Measurements from ENCODE around the gene RACGAP1.
A peak's percentile ranks its signal among the peaks of the same experiment; 100 is the strongest.

Gene RACGAP1

GRCh38 chr12:50056639-50056976 is 31.3 kb upstream of the RACGAP1 start:
- no peak for DNase-seq (ENCODE audit: low read depth in 2 of 2, low spot score in 1 of 2)

- DNase-seq (ENCODE audit: low read depth in 2 of 2, low spot score in 1 of 2) = peak in 1 of 2 donors; percentile 18
These were observed 30.7 kb upstream of the RACGAP1 start for GRCh38 chr12:50055831-50056638.

DNA sequence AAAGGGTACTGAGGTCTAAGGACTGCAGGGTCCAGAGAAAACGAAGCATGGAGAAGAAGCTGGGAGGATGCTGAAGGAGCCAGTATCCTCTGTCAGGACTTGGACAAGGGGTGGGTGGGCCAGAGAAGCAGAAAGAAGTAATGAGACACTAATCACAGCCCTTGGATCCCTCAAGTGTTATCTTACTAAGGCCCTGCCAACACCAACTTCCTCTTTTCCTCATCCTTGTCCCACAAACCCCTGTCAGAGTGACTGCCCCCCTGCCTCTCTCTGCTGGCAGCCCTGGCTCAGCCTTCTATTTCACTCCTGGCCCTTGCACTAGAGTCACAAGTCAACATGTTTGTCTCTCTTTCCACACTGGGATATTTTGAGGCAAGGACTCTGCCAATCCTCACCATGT is 28.3 kb upstream of the RACGAP1 start:
- DNase-seq (ENCODE audit: low read depth in 2 of 2, low spot score in 1 of 2) = no peak

GRCh38 chr12:50052964-50053363 is 27.7 kb upstream of the RACGAP1 start:
- no peak for DNase-seq (ENCODE audit: low read depth in 2 of 2, low spot score in 1 of 2)

GRCh38 chr12:50052544-50052943 is 27.2 kb upstream of the RACGAP1 start:
- DNase-seq (ENCODE audit: low read depth in 2 of 2, low spot score in 1 of 2) = no peak

GRCh38 chr12:50051101-50051806 is 26.0 kb upstream of the RACGAP1 start:
- DNase-seq (ENCODE audit: low read depth in 2 of 2, low spot score in 1 of 2) = no peak

DNA sequence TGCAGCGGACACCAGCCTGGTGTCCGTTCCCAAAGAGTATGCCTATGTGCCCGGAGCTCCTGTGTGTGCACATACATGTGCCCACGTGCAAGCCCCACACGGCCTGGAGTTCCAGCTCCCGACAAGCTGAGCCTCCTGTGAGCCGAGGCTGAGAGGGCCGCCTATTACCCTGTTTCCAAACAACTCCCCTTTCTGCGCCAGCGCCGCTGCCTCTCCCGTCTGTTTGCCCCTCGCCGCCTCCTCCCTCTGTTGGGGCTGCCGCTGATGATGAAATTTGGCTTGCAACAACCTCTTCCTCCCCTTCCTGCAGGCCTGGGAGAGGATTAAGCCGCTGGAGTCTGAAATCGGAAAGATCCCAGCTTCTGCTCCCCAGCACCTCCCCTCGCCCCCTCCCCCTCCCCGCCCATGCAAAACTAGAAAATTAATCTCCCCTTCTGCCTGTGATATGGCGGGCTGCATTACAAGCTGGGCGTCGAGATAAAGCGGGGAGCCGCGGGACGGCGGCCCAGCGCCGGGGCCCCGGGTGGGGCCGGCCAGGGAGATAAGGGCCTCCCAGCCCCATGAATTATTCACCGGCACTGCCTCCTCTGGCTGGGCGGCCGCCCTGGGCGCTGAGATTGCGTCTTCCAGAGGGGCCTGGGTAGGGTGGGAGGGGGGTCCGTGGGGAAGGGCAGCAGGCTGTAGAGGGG is 25.3 kb upstream of the RACGAP1 start:
- no peak for DNase-seq (ENCODE audit: low read depth in 2 of 2, low spot score in 1 of 2)

DNA sequence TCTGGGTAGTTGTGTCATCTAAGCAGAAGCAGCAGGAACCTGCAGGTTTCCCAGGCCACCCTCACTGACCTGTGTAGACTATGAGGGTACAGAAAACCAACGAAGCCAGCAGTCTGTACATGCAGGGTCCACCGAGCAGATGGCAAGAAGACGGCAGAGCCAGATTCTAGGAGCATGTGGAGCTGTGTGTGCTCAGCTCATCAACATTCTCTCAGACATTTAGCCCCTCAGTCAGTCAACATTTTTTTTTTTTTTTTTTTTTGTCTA is 24.8 kb upstream of the RACGAP1 start:
- DNase-seq (ENCODE audit: low read depth in 2 of 2, low spot score in 1 of 2) = no peak

DNA sequence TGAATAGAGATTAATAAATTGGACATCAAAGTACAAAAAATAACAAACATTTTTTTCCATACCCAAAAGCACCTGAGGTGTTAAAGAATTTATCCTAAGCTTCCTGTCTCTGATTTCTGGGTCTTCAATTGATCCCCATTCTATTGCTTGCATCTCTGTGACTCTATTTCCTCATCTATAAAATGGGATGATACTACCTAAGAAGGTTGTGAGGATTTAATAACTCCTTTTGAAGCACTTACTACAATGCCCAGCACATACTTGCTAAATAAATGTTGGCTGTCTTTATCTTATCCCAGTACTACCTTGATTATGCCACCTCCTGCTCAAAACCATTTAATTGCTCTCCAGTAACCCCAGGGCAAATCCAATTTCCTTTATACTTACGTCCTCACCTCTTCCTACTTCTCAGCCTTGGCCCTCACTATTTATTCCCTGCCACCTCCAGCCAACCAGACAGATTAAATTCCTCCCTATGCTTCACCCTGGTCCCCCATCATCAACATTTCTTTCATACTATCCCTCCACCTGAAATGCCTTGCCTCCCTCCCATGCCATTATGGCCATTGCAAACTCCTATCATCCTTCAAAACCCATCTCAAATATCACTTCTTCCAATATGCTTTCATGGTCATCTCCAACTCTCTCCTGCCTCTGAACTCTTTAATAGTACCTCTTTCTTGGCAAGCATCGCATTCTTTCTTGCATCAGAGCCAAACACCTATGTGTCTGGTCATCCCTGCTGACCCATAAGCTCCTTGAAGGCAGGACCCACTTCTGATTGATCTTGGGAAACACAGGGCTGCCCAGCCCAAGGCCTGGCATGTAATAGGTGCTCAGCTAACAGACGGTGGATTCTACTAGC is 24.2 kb upstream of the RACGAP1 start:
- DNase-seq (ENCODE audit: low read depth in 2 of 2, low spot score in 1 of 2) = no peak

GRCh38 chr12:50047693-50048250 is 22.5 kb upstream of the RACGAP1 start:
- DNase-seq (ENCODE audit: low read depth in 2 of 2, low spot score in 1 of 2) = no peak

- DNase-seq (ENCODE audit: low read depth in 2 of 2, low spot score in 1 of 2) = no peak
These were observed 18.6 kb upstream of the RACGAP1 start for GRCh38 chr12:50043854-50044253.

DNA sequence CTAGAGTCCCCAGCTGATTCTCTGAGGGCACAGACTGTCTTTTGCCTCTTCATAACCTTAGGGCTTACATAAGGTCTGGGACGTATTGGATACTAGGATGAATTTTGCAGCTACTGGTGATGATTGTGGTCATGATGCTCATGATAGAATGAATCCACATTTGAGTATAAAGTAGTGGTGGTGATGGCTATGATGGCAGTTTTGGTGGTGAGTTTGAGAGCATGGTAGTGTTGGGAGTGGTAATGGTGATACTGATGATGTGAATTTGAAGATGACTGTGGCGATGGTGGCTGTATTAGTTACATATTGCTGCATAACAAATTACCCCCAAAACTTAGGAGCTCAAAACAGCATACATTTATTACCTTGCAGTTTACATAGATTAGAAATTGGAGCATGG is 18.0 kb upstream of the RACGAP1 start:
- DNase-seq (ENCODE audit: low read depth in 2 of 2, low spot score in 1 of 2) = no peak

DNA sequence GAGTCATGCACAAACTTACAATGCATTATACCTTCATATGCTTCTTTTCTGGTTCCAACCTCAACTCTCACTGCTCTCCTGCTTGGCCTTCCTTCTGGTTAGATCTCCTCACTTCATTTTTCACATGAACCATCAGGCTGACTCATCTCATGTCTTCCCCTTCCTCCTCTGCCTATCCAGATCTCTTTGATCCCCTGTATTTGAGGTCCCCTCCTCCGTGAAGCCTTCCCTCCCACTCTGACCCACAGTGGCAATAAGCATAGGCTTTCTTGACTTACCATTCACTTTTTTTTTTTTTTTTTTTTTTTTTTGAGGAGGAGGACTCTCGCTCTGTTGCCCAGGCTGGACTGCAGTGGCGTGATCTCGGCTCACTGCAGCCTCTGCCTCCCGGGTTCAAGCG is 17.4 kb upstream of the RACGAP1 start:
- DNase-seq (ENCODE audit: low read depth in 2 of 2, low spot score in 1 of 2) = no peak

GRCh38 chr12:50041962-50042361 is 16.7 kb upstream of the RACGAP1 start:
- no peak for DNase-seq (ENCODE audit: low read depth in 2 of 2, low spot score in 1 of 2)

DNA sequence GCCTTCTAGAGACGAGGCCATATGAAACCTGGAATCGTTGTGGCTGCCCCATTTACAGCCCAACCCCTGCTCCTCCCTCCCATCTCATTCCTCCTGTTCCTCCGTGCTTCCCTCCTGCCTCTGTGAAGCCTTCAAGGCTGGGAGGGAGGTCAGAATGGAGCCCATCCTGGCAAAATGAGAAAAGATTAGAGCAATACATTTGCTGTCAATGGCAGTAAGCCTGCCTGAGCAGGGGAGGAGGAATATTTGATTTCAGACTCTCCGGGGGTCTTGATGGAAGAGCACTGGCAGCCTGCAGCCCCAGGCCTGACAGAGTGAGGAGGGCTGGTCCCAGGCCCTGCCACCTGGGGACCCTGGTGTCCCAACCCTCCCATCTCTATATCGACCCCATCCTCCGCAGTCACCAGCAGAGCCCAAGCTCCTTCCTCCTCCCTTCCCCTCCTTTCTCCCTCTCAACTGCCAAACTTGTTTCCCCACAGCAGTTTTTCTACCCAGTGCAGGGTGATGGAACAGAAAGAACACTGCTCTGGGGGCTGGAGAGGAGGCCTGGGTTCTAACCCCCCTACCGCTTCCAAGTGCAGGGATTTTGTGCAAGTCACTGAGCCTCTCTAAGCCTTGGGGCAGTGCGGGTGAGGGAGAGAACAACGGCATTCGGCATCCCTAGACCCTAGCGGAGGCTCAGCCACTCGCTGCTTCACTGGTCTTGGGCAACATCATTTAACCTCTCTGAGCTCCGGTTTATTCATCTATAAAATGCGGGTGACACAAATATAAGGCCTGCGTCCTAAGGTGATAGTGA is 16.0 kb upstream of the RACGAP1 start:
- DNase-seq (ENCODE audit: low read depth in 2 of 2, low spot score in 1 of 2) = no peak

- no peak for DNase-seq (ENCODE audit: low read depth in 2 of 2, low spot score in 1 of 2)
These were observed 15.4 kb upstream of the RACGAP1 start for GRCh38 chr12:50040657-50041056.

- DNase-seq (ENCODE audit: low read depth in 2 of 2, low spot score in 1 of 2) = peak; percentile 68 to 89
These were observed 14.0 kb upstream of the RACGAP1 start for GRCh38 chr12:50039151-50039835.

- DNase-seq (ENCODE audit: low read depth in 2 of 2, low spot score in 1 of 2) = no peak
These were observed 13.0 kb upstream of the RACGAP1 start for GRCh38 chr12:50038336-50038735.

DNA sequence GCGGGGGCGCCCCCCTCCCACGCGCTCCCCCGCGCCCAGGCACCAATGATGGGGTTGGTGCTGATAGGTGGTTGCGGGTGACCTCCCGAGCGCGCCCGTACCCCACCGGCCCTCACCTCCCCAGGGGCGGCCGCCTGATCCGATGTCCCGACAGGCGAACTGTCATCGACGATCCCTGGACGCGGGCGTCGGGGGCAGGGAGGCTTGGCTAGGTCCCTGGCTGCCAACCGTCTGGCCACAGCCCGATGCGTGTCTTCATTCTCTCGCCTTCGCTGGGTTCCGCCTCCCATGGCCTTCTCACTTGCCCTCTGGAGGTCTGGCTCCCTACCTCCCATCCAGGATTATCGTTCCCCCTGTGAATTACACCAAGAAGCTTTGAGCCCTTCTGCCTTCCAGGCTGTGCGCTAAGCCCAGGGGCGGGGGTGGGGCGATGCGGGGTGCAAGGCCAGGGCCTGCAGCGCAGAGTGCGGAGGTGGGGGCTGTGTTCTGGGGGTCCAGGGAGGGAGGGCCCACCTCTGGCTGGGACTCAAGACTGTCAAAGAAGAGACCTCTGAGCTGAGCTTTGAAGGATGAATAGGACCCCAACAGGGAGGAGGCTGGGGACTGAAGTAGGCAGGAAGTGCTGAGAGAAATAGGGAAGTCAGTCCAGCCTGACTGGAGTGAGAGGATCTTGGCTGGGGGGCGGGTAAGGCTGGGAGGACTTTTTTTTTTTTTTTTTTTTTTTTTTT is 7.7 kb upstream of the RACGAP1 start:
- no peak for DNase-seq (ENCODE audit: low read depth in 2 of 2, low spot score in 1 of 2)
